GM18907 (cell line): Measurements from ENCODE around the gene SPEM2.
"Not testable (repeated sequence)": the region's sequence is repeated elsewhere in the genome, so short reads cannot be mapped to it uniquely, and the experiment has no call there.

Source experiments
- ATAC-seq: cut with Tn5 transposase; IDR thresholded peaks from one replicate; pipeline ENCODE4 v1.9.1; 2021; ENCODE audit warnings: mild to moderate bottlenecking, moderate library complexity; ENCODE audit not compliant: unreplicated experiment

SPEM2 gene

GRCh38 chr17:7468804-7469389 is 43.5 kb downstream of the SPEM2 start:
- no peak for ATAC-seq

GRCh38 chr17:7469843-7470242 is 44.4 kb downstream of the SPEM2 start:
- not testable (repeated sequence) for ATAC-seq

- ATAC-seq = not testable (repeated sequence)
These were observed 45.1 kb downstream of the SPEM2 start for GRCh38 chr17:7470457-7470973.

GRCh38 chr17:7471729-7472128 is 46.3 kb downstream of the SPEM2 start:
- ATAC-seq = no peak

- ATAC-seq = not testable (repeated sequence)
These were observed 49.4 kb downstream of the SPEM2 start for GRCh38 chr17:7474767-7475166.

- ATAC-seq = no peak
These were observed 50.5 kb downstream of the SPEM2 start for GRCh38 chr17:7475764-7476422.

GRCh38 chr17:7476494-7476893 is 51.1 kb downstream of the SPEM2 start:
- ATAC-seq = no peak

- no peak for ATAC-seq
These were observed 51.5 kb downstream of the SPEM2 start for GRCh38 chr17:7476951-7477350.
